Anterior cingulate cortex (tissue), 58 donors: Measurements from ENCODE around the gene TMEM95.
"Not testable (repeated sequence)": the region's sequence is repeated elsewhere in the genome, so short reads cannot be mapped to it uniquely, and the experiment has no call there.

ENCODE experiments used
- DNase-seq, 58 donors: peaks; one replicate each; lab custom pipeline; 2025; lab: John Stamatoyannopoulos, UW

The TMEM95 gene

GRCh38 chr17:7368599-7368994, 13.6 kb downstream of the TMEM95 start:
- DNase-seq, result not testable (repeated sequence)

GRCh38 chr17:7369825-7370224, 14.9 kb downstream of the TMEM95 start:
- DNase-seq, result no peak

GRCh38 chr17:7370853-7371252, 15.9 kb downstream of the TMEM95 start:
- DNase-seq, result no peak

- no peak for DNase-seq
Measured at GRCh38 chr17:7374353-7374752, 19.4 kb downstream of the TMEM95 start.

- DNase-seq, result no peak
Measured at GRCh38 chr17:7379134-7379533, 24.2 kb downstream of the TMEM95 start.

GRCh38 chr17:7380321-7380720, 25.4 kb downstream of the TMEM95 start:
- peak in 9 of 58 donors; percentile 3 to 42 (median 18) for DNase-seq

DNA sequence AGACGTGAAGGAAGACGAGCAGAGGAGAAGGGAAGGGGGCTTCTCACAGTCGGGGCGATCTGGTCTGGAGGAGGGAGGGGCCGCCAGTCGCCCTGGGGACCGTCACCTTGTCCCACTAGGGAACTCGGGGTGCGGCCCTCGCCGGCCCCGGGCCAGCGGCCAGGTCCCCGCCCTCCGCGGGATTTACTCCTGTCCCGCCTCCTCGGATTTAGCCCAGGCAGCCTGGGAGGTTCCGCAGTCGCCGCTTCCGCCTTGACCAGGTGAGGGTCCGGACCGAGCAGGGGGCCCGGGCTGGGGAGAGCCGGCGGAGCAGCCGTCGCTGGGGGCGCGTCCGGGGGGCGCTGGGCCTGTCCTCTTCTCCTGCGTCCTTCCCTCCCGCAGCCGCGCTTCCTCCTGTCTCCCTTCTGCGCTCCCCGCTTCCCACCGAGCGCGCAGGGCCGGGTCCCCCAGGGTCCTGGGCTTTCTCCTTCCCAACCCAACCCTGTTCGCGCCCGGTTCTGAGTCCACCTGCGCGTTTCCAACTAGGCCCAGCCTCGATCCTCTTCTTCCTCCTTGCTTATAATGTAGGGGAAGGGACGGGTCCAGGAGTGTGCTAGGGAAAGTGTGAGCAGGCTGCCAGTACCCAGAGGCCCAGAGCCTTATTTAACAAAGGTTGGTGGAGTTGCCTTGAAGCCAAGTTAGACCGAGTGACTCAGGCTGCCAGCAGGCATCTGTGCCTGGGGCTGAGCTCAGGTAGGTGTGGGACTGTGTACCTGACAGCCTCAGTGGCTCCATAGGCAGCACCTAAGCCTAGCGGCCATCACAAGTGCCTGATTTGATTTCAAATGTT, 26.1 kb downstream of the TMEM95 start, which contains the start of gene TNK1:
TNK1 (plus strand) TSS at position 235 of the 829 bp plus-strand sequence. CDS start 1,838 bp downstream, outside the sequence.
- no peak for DNase-seq

GRCh38 chr17:7382901-7383300, 27.9 kb downstream of the TMEM95 start:
- no peak for DNase-seq

- no peak for DNase-seq
Measured at GRCh38 chr17:7383371-7383741, 28.4 kb downstream of the TMEM95 start.

DNA sequence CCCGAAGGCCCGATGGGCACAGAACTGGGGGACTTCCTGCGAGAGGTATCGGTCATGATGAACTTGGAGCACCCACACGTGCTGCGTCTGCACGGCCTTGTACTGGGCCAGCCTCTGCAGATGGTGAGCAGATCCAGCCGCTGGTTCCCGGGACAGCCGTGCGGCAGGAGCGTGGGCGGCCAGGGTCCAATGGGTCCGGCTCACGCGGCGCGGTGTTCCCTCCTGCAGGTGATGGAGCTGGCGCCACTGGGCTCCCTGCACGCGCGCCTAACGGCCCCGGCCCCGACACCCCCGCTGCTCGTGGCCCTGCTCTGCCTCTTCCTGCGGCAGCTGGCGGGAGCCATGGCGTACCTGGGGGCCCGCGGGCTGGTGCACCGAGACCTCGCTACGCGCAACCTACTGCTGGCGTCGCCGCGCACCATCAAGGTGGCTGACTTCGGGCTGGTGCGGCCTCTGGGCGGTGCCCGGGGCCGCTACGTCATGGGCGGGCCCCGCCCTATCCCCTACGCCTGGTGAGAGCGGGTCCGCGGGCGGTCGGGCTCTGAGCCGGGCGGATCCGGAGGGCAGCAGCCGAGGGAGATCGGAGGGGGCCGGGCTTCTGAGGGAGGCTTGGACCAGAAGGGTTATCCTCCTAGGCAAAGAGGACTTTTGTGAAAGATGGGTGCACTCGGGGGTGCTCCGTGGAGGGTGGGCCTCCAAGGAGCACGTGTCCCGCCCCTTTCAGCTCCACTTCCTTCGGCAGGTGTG, 29.0 kb downstream of the TMEM95 start:
- peak in 22 of 58 donors; percentile 16 to 66 (median 35) for DNase-seq

DNA sequence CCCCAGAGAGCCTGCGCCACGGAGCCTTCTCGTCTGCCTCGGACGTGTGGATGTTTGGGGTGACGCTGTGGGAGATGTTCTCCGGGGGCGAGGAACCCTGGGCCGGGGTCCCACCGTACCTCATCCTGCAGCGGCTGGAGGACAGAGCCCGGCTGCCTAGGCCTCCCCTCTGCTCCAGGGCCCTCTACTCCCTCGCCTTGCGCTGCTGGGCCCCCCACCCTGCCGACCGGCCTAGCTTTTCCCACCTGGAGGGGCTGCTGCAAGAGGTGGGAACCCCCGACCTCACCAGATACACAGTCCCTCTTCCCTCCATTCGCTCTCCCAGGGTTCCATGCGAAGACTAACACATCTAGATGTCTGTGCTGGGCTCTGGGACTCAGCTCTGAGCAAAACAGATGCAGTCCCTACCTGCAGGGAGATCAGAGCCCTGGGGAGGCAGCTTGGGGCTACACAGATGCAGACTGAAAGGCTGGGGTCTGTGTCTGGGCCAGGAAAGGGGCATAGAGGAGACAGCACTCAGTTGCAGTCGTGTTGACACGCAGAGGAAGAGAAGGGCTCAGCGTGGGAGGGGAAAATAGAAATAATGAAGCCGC, 29.6 kb downstream of the TMEM95 start:
- no peak for DNase-seq

GRCh38 chr17:7388856-7389255, 33.9 kb downstream of the TMEM95 start:
- no peak for DNase-seq

DNA sequence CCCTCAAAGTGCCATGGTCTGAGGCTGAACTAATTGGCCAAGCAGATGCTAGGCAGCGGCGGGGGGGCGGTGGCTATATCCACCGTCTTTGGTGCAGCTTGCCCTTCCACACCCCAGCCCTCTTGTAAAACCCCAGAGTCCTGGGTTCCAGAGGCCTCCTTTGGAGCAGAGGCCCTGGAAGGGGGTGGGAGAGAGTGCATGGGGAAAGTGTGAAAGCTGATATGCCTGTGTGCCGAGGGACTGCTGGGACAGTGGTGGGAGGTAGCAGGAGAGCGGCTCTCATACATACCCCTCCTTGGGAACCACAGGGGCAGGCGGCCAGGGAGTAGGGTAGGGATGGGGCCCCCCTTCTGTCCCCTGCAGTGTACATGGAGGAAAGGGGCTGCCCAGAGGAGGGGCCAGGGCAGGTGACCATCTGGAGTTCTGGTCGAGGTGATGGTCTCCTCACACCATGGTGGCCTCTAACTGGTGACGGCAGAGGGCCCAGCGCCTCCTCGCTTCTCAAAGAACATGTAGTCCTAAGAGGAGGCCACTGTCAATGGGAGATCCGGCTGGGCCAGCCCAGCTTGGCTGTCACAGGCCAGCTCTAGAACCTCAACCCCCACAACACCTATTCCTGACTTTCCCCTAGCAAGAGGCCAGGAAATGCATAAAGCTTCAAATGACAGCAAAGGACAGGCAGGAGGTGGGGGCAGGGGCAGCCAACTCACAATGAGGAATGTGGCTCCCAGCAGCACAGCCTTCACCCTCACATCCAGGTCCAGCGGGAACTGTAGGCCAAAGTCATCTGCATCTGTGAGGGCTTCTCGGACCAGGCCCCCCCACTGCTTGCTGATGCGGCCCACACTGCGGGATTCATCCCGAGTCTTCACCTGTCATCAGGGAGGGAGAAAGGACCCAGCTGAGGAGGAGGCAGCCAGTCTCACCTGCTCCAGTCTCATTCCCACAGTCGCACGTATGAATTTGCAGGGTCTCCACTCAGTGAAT, 35.3 kb downstream of the TMEM95 start:
- no peak for DNase-seq

DNA sequence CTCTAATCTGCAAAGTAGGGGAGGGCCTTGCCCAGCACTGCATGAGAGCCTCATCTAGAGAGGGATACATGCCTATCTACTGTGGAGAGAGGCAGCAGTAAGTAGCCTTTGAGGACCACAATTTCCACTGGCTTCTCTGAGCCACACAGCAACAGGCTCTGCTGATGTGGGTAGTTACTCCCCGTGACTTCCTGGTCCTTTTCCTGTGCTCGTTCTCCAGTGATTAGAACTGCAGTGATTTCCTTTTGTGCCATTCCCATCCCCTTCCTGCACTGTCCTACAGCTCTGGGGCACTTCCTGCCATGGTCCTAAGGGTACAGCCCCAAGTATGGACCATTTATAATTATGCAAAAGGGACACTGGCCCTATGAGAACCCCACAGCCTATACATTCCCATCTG, 36.4 kb downstream of the TMEM95 start:
- no peak for DNase-seq

DNA sequence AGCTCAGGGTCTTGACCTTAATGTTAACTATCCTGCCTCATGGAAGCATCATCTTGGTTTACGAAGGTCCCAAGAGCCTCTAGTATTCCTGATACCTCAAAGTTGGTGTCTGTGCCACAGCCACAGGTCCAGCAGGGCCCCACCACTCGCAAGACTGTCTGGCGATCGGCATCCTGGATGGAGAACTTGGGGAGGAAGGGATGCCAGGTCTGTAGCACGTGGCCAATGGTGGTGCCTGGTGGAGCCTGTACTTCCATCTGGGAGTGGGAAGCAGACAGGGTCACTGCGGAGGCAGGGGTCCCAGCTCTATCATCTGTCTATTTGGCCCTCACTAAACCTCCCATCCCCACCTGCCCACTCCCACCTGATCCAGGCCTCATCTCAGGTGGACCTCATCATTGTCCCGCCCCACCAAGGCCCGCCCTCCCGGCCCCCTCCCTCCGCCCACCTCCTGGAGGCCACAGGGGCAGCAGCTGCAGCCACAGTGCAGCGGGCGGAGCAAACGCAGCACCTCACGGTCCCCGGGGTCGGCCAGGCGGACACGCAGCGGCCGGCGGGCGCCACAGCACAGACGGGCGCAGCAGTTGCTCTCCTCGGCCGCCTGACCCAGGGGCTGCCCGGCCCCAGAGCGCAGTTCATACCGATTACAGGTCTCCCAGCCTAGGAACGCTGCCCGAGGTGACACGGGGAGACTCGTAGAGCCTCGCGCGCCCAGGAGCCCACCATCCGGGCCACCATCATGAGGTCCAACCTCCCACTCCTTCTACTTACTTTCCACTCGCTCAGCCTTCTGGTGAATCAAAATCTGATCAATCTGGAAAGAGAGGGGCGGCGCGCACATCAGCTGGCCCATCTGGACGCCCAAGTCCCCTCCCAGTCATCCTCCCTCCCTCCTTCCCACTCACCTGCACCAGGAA, 38.0 kb downstream of the TMEM95 start:
- no peak for DNase-seq

GRCh38 chr17:7393613-7394451, 38.9 kb downstream of the TMEM95 start:
- peak in 2 of 58 donors; percentile 27 to 56 for DNase-seq

DNA sequence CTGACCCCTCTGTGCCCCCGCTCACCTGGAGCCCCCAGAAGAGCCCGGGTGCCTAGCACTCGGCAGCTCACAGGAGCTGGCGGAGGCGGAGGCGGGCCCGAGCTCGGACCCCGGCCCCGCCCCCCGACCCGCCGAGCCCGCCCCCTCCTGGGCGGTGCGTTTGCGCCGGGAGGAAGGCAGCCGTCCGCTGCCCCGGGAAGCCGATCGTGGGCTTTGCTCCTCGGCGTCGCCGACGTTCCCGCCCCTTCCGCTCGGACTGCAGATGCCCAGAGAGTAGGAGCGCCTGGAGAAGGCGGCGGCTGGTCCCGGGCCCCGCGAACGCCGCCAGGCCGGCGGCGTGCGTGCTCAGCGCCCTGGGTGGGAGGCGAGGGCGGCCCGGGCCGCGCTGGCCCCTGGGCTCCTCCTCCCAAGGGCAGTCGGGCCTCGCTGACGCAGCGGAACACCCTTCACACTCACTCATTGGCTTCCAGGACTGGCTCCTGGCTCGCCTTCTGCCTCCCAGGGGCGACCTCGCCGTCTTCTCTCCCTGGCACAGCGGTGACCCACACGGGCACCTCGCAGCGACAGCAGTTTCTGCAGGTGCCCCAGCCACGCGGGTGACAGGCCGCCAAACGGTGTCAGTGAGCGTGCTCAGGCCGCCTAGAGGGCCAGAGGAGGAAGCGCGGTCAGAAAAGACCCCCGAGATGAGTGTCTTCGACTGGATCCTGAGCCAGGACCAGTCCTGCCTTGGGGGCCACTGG, 39.7 kb downstream of the TMEM95 start, which contains the start of gene PLSCR3:
PLSCR3 (minus strand) TSS at position 74 of the 740 bp plus-strand sequence. CDS start 415 bp downstream, outside the sequence.
- peak; percentile 36 to 89 (median 76) for DNase-seq
